Activated gamma-delta T cell treated with Interleukin-2 at 50 U/mL for 16 hours (primary cell): Measurements from ENCODE around the gene HRH1.

Experiments
- DNase-seq: peaks from one replicate; pipeline ENCODE4 v3.0.0-alpha.2; 2020

HRH1 gene

DNA sequence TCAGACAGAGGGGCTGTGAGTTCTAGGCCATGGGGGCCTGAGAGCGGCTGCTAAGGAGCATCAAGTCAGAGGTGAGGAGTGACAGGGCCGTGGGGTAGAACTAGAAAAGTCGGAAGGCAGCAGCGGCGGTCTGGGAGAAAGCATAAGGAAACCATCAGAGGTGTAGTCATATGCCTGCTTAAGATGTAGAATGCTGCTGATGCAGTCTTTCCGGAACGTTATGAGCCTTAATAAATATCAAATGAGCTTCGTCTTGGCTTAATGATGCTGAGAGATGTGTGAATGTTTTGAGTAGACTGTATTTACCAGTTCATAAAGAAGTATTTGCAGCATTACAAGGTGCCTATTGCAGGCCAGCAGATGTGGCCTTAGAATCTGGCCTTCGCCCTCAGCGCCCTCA lies 133.1 kb downstream of the HRH1 start:
- no peak for DNase-seq

DNA sequence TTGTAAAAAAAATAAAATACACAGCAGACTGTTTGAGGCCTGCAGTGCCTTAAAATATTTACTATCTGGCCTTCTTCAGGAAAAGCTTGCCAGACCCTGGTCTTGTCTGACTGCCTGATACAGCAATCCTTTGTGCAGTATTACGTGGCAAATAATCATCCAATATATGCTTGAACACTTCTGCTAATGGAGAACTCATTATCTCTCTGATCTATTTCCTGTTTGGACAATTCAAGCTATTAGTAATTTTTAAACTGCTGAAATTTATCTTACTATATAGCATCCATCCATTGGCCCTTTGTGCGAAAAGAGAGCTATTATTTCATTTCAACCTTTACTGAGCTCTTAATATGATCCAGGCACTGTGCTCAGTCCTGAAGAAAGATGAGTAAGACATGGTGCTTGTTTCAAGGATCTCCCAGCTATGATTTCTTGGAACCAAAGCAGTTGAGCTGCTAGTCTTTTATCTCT lies 133.8 kb downstream of the HRH1 start:
- DNase-seq, result no peak

DNA sequence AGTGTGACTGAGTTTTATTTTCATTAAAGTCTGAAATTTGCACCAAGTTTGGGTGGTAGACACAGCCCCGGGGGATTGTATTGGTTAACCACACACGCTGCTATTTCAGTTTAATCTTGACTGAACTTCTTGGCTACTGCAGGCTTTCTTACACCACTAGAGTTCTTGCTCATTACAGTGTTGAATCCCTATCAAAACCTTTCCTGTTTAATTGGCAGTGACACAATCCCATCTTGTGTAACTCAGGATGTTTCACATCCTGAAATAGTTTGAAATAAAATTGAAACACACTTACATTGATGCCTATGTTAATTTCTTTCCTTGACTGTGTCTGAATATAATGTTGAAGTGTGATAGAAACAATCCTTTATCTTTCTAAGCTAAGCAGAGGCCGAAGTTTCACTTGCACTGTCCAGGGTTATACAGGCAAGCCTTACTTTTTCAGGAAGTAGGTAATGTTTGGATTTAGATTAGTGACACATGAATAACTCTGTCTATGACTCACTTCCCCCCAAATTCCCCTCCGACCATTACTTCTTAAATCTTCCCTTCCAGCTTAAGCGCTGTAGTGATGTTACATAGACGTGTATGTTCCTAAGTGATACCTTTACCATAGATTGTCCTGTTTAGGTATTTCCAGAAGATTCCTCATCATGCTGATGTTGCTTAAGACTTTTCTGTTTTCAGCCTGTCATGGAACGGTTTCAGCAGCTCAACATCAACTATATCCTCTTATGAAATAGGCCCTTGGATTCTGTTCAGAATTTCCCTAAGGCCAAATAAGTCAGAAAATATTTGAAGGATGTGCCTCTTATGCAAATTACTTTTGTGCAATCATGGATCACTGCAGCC lies 134.7 kb downstream of the HRH1 start:
- no peak for DNase-seq

DNA sequence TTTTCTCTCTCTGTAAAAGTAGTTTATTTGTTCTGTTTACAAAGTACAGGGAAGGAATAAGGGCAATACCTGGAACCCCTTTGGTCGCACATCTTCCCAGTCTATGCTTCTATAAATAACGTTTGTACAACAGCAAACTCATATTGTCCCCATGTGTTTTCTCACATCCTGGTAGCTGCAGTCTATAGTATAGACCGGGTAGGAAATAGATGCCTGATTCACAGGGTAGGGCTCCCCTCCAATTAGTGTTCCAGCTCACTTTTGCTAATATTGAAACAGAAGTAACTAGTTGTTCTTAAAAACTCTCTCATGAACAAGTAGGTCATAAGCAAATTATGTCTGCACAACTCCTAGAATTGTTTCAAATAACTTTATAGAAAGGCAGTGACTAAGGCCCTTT lies 135.6 kb downstream of the HRH1 start:
- no peak for DNase-seq

DNA sequence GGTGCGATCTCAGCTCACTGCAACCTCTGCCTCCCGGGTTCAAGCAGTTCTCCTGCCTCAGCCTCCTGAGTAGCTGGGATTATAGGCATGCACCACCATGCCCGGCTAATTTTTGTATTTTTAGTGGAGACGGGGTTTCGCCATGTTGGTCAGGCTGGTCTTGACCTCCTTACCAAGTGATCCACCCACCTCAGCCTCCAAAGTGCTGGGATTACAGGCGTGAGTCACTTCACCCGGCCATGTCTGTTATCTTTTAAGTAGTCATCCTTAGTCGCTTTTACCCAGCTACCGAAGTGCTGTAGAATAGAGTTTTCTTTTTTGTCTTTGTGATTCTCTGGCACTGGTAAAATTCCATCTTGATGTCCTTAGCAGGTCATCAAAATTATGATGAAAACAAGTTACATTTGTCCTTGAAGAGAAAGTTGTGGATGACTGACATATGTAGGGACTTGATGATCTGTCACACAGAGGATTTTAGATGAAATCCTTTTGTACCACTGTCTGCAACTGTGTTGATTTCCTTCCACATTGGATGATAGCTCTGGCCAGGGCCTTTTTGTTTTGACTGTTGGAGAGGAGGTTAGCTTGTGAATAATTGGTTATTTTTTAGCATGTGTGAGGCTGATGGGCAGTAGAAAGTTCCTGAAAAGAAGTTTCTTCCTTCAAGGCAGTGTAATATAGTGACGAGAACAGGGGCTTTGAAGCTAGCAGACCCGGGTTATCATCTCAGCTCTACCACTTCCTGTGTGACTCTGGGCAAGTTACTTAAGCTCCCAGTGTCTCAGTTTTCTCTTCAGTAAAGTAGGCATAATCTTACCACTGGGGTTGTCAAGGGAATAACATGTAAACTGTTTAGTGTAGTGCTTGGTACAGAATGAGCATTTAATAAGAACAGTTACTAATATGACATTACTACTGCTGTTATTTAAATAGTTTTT lies 136.7 kb downstream of the HRH1 start:
- peak; percentile 39 for DNase-seq

DNA sequence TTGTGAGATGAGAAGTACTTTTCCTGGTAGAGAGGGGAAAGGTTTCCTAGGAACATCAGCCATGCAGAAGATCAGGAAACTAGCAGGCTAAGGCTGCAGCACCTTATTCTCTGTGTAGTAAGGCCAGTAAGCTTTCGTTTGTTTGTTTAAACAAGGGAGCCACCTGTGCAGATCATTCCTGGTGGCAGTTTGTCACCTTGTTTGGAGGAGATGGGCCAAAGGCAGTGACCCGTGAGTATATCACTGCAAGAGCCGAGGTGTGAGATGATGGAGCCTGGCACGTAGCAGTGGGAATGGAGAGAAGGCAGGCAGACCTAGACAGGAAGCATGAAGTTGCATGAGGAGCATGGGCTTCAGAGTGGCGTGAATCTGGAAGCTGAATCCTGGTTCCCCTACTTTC lies 137.5 kb downstream of the HRH1 start:
- no peak for DNase-seq

DNA sequence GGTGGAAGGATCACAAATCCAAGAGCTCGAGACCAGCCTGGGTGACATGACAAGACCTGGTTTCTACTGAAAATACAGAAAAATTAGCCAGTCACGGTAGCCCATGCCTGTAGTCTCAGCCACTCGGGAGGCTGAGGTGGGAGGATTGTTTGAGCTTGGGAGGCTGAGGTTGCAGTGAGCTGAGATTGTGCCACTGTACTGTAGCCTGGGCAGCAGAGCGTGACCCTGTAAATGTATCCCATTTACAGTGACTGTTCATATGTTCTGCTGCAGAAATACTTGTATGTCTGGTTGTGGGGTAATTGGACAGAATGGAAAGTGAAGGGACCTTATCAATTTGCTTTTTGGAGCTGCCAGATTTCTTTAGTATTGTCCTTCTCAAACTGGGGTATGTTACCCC lies 142.8 kb downstream of the HRH1 start:
- DNase-seq, result no peak

DNA sequence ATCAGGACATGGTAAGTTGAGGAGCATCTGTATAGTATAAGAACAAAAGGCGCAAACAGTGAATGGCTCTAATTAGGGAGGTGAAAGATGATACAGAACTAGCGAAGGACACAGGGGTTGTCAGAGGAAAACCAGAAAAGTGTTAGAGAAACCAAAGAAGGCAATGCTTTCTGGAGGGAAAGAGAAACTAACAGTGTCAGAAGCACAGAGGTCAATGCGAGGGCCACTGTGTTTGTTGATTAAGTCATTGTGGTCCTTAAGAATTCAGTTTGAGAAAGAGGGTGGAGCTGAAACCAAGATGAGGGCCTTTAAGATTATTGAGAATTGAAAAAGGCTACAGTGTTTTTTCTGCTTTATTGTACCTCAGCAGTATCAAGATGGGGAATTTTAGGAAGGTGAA lies 146.7 kb downstream of the HRH1 start:
- no peak for DNase-seq

DNA sequence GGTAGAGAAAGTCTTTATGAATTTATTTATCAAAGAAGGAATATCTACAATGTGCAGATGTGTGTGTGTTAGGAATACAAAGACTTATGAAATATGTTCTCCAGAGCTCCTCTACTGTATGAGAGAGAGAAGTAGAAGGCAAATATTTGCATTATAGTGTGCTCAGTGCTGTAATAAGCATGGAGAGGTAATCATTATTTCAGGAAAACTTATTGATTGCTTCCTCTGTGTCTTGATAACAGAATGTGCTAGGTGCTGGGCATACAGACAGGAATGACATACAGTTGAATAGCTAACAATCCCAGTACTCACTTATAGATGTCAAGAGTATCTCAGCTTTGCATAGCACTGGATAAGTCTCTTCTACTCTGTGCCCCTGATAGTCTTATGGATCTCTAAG lies 148.2 kb downstream of the HRH1 start:
- DNase-seq, result no peak

DNA sequence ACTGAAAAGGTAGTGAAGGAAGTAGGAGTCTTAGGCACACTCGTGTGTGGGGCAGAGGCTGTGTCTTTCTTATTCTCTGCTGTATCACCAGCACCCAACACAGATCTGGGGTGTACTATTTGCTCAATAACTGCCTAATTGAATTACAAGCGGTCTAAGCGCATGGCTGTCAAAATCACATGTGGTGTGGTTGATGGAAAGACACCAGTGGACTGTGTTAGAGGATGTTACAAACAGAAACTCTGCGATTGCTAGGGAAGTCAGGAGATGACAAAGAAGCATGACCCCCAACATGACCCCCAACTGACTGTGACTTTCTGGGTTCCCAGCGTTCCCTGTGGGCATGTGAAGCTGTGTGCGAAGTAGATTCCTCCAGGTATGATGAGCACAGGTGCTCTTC lies 149.9 kb downstream of the HRH1 start:
- DNase-seq, result no peak

DNA sequence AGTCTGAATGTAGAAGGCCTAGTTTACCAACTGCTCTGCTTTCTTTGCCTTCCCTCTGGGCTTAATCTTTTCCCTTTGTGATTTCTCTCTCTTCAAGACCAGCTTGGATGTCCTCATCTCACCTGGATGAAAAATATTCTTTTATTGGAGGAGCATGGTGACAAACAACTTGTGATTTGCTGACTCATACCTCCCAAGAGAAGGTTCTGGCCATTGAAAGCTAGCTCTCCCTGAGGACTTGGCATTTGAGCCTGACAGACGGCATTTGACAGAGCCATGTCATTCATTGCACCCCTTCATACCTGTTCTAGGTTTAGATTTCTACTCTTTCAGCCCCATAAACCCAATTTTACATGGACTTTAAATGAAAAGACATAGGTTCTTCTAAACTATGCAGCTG lies 151.2 kb downstream of the HRH1 start:
- no peak for DNase-seq

DNA sequence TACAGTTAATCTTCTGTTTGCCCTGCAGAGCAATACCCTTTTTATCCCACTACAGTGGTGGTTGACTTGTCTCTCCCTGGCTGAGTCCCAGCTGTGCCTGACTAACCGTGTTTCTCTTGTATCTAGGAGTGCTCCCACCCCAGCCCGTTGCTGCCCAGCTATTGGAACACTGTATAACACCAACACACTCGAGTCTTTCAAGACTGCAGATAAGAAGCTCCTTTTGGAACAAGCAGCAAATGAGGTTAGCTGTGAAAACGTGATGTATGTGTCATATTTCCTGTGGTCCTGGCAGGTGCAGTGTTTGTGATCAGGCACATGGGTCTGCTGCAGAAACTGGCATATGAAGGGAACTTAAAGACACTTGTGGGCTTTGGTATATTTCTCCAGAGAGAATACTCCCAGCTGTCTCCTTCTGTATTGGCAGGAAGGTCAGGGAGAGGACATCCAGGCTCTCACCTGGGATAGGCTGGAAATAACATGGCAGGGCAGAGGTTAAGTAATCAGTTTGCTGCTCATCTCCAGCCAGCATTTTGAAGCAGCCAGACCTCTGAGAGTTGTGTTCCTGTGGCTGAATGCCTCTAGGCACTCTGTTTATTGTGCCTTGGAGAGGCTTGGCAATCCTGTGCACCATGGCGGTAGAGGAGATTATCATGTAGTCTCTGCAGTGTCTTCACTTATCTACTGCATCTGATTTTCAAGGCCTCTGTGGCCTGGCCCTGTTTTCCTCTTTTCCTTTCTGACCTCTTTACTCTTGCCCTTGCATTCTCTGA lies 152.7 kb downstream of the HRH1 start:
- DNase-seq, result peak; percentile 39

DNA sequence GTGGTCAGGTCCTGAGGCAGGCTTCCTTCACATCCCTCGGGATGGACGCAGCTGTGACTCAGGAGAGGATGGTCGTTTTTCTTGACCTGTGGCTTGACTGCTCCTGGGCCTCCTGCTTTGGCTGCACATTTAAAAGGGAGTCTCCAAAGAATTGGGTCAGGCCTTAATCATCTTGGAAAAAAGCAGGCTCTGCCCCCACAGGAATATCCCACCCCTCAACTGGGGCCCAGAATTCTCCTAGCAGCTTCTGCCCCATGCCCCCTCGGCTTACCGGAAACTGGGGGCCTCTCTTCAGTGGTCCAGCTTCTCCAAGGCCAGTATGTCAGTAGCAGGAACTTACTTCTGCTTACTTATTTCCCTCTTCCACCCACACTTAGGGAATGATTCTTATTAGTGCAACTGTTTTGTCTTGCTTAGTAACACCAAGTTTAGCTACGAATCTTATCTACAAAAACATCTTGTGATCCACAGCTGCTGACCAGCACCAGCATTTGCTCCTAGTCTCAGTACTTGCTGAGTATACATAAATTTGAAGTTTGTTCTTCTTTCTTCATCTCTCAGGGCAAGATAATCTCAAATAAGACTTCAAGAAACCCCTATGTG lies 153.6 kb downstream of the HRH1 start:
- DNase-seq, result no peak

DNA sequence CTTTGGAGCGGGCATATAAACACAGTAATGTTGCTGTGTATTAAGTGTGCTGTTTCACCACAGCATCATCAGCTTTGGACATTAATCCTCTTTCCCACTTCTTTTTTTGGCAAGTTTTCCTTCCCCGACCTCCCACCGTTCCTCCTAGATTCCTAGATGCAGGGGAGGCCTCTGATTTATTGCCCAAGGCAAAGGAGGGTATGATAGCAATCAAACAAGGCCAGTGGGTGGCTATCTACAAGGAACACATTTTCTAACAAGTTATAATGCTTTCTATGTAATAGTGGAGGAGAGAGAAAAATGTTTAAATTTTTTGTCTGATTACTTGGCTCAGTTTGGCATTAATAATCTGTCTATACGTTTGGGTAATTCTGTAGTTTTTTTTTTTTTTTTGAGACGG lies 156.0 kb downstream of the HRH1 start:
- DNase-seq, result no peak

DNA sequence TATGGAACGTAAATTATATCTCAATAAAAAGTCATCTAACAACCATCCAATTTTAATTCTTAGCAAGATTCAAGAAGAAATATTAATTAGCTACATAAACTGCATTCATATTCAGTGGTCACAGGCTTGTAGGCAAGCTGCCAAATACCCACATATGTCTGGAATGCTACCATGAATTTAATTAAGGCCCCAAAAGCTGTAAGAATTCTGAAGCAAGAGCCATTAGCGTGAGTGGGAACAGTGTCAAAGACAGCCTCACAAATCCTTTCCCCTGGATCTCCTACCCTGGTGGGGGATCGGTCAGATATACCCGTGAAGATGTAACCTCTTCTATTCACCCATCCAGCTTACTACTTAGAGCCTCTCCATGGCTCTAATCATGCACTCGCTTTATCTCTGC lies 157.9 kb downstream of the HRH1 start:
- DNase-seq, result no peak
